Measurements from ENCODE around the gene PPP1R17.

PPP1R17 gene

GRCh38 chr7:31702354-31702753 is 15.3 kb downstream of the PPP1R17 start:
- no peak for DNase-seq

GRCh38 chr7:31705377-31705776 is 18.4 kb downstream of the PPP1R17 start:
- no peak for DNase-seq

- DNase-seq, result no peak
Observed at GRCh38 chr7:31707089-31707488, 20.1 kb downstream of the PPP1R17 start.

GRCh38 chr7:31710171-31710570 is 23.2 kb downstream of the PPP1R17 start:
- no peak for DNase-seq

- no peak for DNase-seq
Observed at GRCh38 chr7:31716355-31716754, 29.3 kb downstream of the PPP1R17 start.

- no peak for DNase-seq
Observed at GRCh38 chr7:31720366-31720765, 33.4 kb downstream of the PPP1R17 start.

- DNase-seq, result no peak
Observed at GRCh38 chr7:31724696-31725095, 37.7 kb downstream of the PPP1R17 start.

- DNase-seq, result no peak
Observed at GRCh38 chr7:31729195-31729804, 42.3 kb downstream of the PPP1R17 start.

GRCh38 chr7:31734456-31734855 is 47.4 kb downstream of the PPP1R17 start:
- no peak for DNase-seq

- DNase-seq, result peak; percentile 52
Observed at GRCh38 chr7:31735991-31736982, 49.3 kb downstream of the PPP1R17 start.

GRCh38 chr7:31741852-31742251 is 54.8 kb downstream of the PPP1R17 start:
- no peak for DNase-seq

GRCh38 chr7:31744294-31744874 is 57.4 kb downstream of the PPP1R17 start:
- DNase-seq, result peak; percentile 59

GRCh38 chr7:31747553-31747952 is 60.5 kb downstream of the PPP1R17 start:
- no peak for DNase-seq

GRCh38 chr7:31748084-31748483 is 61.1 kb downstream of the PPP1R17 start:
- no peak for DNase-seq

GRCh38 chr7:31751726-31752125 is 64.7 kb downstream of the PPP1R17 start:
- no peak for DNase-seq

Data from DMS 273 treated with DMSO at 0.1 percent for 48 hours (cell line).